WTC11 (cell line): Measurements from ENCODE around the gene MCM7. TPM values are rescaled to one million over a fixed set of nuclear protein-coding genes. Genes with fewer than 3 reads are reported as not detected.

Experiments
- ATAC-seq: fragments of 200-7000 bp; cut with Tn5 transposase; 2 replicates; pipeline ENCODE4 v1.10.0; 2021; ENCODE audit warnings: mild to moderate bottlenecking, moderate library complexity
- CTCF ChIA-PET: fragments of 300-600 bp; sonication (Branson Sonifier 250); formaldehyde crosslinking; loops from one replicate; lab custom pipeline; 2021; ENCODE audit warnings: antibody characterized with exemption; lab: Charles Lee
- POLR2A ChIA-PET: fragments of 350-600 bp; sonication (Branson Sonifier 250); formaldehyde crosslinking; loops from one replicate; lab custom pipeline; 2021; ENCODE audit warnings: antibody characterized with exemption; lab: Charles Lee
- DNase-seq: peaks from one replicate; pipeline ENCODE4 v3.0.0; 2021; ENCODE audit warnings: low spot score
- H3K27ac Mint-ChIP-seq: 2 replicates; pipeline ENCODE4 v1.8.0; 2021; ENCODE audit warnings: mixed read lengths
- H3K27me3 Mint-ChIP-seq: 2 replicates; pipeline ENCODE4 v1.8.0; 2021; ENCODE audit warnings: low read depth, mild to moderate bottlenecking, moderate library complexity, mixed read lengths
- H3K36me3 Mint-ChIP-seq: 2 replicates; pipeline ENCODE4 v1.8.0; 2021; ENCODE audit warnings: mixed read lengths
- H3K4me1 Mint-ChIP-seq: 2 replicates; pipeline ENCODE4 v1.8.0; 2022; ENCODE audit warnings: mixed read lengths
- H3K4me3 Mint-ChIP-seq: 2 replicates; pipeline ENCODE4 v1.8.0; 2021; ENCODE audit warnings: mild to moderate bottlenecking, moderate library complexity, mixed read lengths
- H3K9me3 Mint-ChIP-seq: 2 replicates; pipeline ENCODE4 v1.8.0; 2021; ENCODE audit warnings: mixed read lengths
- CDX4 ChIP-seq: fragments of 250-450 bp; sonication (Bioruptor Pico); IDR thresholded peaks from 2 replicates; pipeline ENCODE4 v1.9.0; 2021; ENCODE audit warnings: moderate library complexity, mild to moderate bottlenecking, inconsistent platforms, borderline replicate concordance
- ELF4 ChIP-seq: sonication (generic); formaldehyde crosslinking; IDR thresholded peaks from 2 replicates; pipeline ENCODE4 v1.8.1; 2022; ENCODE audit warnings: low read depth, mild to moderate bottlenecking, moderate library complexity, missing genetic modification reagents
- ESRRA ChIP-seq: sonication (generic); formaldehyde crosslinking; IDR thresholded peaks from 2 replicates; pipeline ENCODE4 v1.8.1; 2022; ENCODE audit warnings: mild to moderate bottlenecking, missing genetic modification reagents, borderline replicate concordance
- ETV6 ChIP-seq: sonication (generic); formaldehyde crosslinking; IDR thresholded peaks from 2 replicates; pipeline ENCODE4 v1.8.1; 2022; ENCODE audit warnings: mild to moderate bottlenecking, missing genetic modification reagents
- FOXP1 ChIP-seq: sonication (generic); formaldehyde crosslinking; IDR thresholded peaks from 2 replicates; pipeline ENCODE4 v1.8.0; 2022; ENCODE audit warnings: missing genetic modification reagents, mild to moderate bottlenecking, moderate library complexity, borderline replicate concordance
- JAZF1 ChIP-seq: fragments of 250-450 bp; sonication (Bioruptor Pico); IDR thresholded peaks from 2 replicates; pipeline ENCODE4 v1.9.0; 2021; ENCODE audit warnings: moderate library complexity, mild to moderate bottlenecking, inconsistent platforms
- MLX ChIP-seq: sonication (generic); formaldehyde crosslinking; IDR thresholded peaks from 2 replicates; pipeline ENCODE4 v1.8.1; 2023; ENCODE audit warnings: mild to moderate bottlenecking, missing genetic modification reagents, moderate library complexity
- NFYB ChIP-seq: sonication (generic); formaldehyde crosslinking; conservative IDR thresholded peaks from 2 replicates; pipeline ENCODE4 v1.8.0; 2022; ENCODE audit warnings: low read depth, missing genetic modification reagents
- STAT6 ChIP-seq: sonication (generic); formaldehyde crosslinking; conservative IDR thresholded peaks from 2 replicates; pipeline ENCODE4 v1.8.1; 2023; ENCODE audit warnings: mild to moderate bottlenecking, low read depth, missing genetic modification reagents, moderate library complexity
- TEAD4 ChIP-seq: sonication (generic); formaldehyde crosslinking; IDR thresholded peaks from 2 replicates; pipeline ENCODE4 v1.8.0; 2022; ENCODE audit warnings: mild to moderate bottlenecking, missing genetic modification reagents
- ZNF423 ChIP-seq: fragments of 250-450 bp; sonication (Bioruptor Pico); IDR thresholded peaks from 2 replicates; pipeline ENCODE4 v2.1.2; 2022; ENCODE audit warnings: mild to moderate bottlenecking, moderate library complexity
- ZNF671 ChIP-seq: fragments of 250-450 bp; sonication (Bioruptor Pico); IDR thresholded peaks from 2 replicates; pipeline ENCODE4 v1.8.0; 2021; ENCODE audit warnings: mild to moderate bottlenecking
- total RNA-seq: library from RNA; stranded (reverse); gene quantifications from 3 replicates; pipeline ENCODE4 v1.2.3, GENCODE V29; 2021
- TF ChIP-seq, protein P1 (sequence below): sonication (generic); formaldehyde crosslinking; IDR thresholded peaks from 2 replicates; pipeline ENCODE4 v1.8.1; 2022; ENCODE audit warnings: low read depth, mild to moderate bottlenecking, moderate library complexity, missing genetic modification reagents, borderline replicate concordance
- TF ChIP-seq, protein P2 (sequence below): fragments of 250-450 bp; sonication (Bioruptor Pico); IDR thresholded peaks from 2 replicates; pipeline ENCODE4 v1.9.0; 2021; ENCODE audit warnings: mild to moderate bottlenecking, borderline replicate concordance
- TF ChIP-seq, protein P3 (sequence below): sonication (generic); formaldehyde crosslinking; IDR thresholded peaks from 2 replicates; pipeline ENCODE4 v1.8.0; 2022; ENCODE audit warnings: mild to moderate bottlenecking, missing genetic modification reagents

The MCM7 gene
- total RNA-seq, 1 experiment from 2014 or later, result 351 TPM

DNA sequence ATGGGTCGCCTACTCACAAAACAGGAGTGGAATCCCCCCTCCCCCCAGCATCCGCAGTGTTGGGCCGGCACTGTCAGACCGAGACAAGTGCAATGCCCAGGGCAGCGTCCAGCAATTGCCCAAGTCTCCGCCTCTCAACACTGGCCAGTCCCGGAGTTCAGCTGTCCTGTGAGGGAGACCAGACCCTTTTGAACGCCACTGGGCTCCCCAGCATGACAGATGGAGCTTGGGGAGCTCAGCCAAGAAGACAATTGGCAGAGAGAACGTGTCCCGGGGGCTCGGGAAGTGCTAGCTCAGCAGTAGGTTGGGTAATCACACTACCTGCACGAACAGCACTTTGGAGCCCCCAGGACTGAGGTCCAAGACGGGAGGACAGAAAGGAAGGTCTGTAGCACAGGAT is 7.7 kb downstream of the MCM7 start:
- DNase-seq, result no peak
- TF ChIP-seq ESRRA (CRISPR knock-in tag), result no peak
- no peak for TF ChIP-seq STAT6
- TF ChIP-seq, protein P1, sequence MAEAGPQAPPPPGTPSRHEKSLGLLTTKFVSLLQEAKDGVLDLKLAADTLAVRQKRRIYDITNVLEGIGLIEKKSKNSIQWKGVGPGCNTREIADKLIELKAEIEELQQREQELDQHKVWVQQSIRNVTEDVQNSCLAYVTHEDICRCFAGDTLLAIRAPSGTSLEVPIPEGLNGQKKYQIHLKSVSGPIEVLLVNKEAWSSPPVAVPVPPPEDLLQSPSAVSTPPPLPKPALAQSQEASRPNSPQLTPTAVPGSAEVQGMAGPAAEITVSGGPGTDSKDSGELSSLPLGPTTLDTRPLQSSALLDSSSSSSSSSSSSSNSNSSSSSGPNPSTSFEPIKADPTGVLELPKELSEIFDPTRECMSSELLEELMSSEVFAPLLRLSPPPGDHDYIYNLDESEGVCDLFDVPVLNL (CRISPR knock-in tag), result no peak
- no peak for TF ChIP-seq ZNF671 (CRISPR knock-in tag)
- TF ChIP-seq ETV6 (CRISPR knock-in tag), result no peak
- no peak for TF ChIP-seq TEAD4 (CRISPR knock-in tag)
- TF ChIP-seq NFYB, result no peak
- no peak for TF ChIP-seq CDX4 (CRISPR knock-in tag)
- TF ChIP-seq FOXP1 (CRISPR knock-in tag), result no peak
- TF ChIP-seq ELF4 (CRISPR knock-in tag), result no peak
- TF ChIP-seq, protein P2, sequence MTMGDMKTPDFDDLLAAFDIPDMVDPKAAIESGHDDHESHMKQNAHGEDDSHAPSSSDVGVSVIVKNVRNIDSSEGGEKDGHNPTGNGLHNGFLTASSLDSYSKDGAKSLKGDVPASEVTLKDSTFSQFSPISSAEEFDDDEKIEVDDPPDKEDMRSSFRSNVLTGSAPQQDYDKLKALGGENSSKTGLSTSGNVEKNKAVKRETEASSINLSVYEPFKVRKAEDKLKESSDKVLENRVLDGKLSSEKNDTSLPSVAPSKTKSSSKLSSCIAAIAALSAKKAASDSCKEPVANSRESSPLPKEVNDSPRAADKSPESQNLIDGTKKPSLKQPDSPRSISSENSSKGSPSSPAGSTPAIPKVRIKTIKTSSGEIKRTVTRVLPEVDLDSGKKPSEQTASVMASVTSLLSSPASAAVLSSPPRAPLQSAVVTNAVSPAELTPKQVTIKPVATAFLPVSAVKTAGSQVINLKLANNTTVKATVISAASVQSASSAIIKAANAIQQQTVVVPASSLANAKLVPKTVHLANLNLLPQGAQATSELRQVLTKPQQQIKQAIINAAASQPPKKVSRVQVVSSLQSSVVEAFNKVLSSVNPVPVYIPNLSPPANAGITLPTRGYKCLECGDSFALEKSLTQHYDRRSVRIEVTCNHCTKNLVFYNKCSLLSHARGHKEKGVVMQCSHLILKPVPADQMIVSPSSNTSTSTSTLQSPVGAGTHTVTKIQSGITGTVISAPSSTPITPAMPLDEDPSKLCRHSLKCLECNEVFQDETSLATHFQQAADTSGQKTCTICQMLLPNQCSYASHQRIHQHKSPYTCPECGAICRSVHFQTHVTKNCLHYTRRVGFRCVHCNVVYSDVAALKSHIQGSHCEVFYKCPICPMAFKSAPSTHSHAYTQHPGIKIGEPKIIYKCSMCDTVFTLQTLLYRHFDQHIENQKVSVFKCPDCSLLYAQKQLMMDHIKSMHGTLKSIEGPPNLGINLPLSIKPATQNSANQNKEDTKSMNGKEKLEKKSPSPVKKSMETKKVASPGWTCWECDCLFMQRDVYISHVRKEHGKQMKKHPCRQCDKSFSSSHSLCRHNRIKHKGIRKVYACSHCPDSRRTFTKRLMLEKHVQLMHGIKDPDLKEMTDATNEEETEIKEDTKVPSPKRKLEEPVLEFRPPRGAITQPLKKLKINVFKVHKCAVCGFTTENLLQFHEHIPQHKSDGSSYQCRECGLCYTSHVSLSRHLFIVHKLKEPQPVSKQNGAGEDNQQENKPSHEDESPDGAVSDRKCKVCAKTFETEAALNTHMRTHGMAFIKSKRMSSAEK (CRISPR knock-in tag), result no peak
- TF ChIP-seq, protein P3, sequence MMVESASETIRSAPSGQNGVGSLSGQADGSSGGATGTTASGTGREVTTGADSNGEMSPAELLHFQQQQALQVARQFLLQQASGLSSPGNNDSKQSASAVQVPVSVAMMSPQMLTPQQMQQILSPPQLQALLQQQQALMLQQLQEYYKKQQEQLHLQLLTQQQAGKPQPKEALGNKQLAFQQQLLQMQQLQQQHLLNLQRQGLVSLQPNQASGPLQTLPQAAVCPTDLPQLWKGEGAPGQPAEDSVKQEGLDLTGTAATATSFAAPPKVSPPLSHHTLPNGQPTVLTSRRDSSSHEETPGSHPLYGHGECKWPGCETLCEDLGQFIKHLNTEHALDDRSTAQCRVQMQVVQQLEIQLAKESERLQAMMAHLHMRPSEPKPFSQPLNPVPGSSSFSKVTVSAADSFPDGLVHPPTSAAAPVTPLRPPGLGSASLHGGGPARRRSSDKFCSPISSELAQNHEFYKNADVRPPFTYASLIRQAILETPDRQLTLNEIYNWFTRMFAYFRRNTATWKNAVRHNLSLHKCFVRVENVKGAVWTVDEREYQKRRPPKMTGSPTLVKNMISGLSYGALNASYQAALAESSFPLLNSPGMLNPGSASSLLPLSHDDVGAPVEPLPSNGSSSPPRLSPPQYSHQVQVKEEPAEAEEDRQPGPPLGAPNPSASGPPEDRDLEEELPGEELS (CRISPR knock-in tag), result no peak
- TF ChIP-seq ZNF423 (CRISPR knock-in tag), result no peak
- TF ChIP-seq JAZF1 (CRISPR knock-in tag), result no peak
- no peak for TF ChIP-seq MLX (CRISPR knock-in tag)
- Mint-ChIP-seq H3K27me3 (no peaks in the 10 kb centered on the region), H3K9me3 (no peaks in the 10 kb centered on the region), H3K36me3 (peaks cover 83% of the 10 kb centered on the region), H3K4me3 (no peak overlapping the region), H3K4me1 (peaks cover 10% of the 10 kb centered on the region), H3K27ac (peak overlapping the region; percentile 58)
- CTCF ChIA-PET, result no interaction called here
- ATAC-seq, result no peak
- POLR2A ChIA-PET, result interaction anchor here (0.6 to 1.4 kb wide), 2 partner anchors 11 to 171 kb away, joined by 3 to 5 read pairs; no protein-coding TSS in a partner anchor
